ENCODE data around the gene TMEM74B.

DNA sequence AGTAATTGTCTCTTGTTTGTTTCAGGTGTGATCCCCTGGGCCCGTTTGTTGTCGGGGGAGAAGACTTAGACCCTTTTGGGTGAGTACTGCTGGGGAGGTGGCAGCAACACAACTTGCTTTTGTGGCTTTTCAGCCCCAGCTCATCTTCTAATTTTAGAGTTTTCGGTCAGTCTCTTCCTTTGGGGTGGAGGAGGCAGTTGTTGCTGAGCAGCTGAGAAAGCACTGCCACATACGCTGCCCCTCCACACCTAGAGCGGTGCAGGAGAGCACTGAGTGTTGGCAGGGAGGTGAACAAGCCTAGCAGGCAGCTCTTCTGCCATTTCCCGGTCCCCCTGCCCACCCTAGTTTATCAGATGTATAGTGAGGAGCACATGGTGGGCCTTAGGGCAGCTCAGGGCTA, 21.7 kb downstream of the TMEM74B start:
- TF ChIP-seq CTCF (IDR thresholded peaks at IDR 0.05; ENCODE audit: low read length) (no peak), EZH2 (optimal IDR thresholded peaks at IDR 0.05; ENCODE audit: low read depth, low read length) (no peak)

All from MM.1S (cell line).